Measurements from ENCODE around the gene SPACDR.

SPACDR gene

GRCh38 chr7:100407285-100408180, 56.5 kb downstream of the SPACDR start:
- peak; percentile 74 for DNase-seq

- DNase-seq = no peak
These were observed 57.3 kb downstream of the SPACDR start for GRCh38 chr7:100406767-100407166.

All from activated CD4-positive, alpha-beta T cell treated with anti-CD3 and anti-CD28 coated beads, Interleukin-2, Interleukin-6, amounts not matched to agents 100 ng/mL and 50 ng/mL, durations not matched to agents 16 hours and 8 hours (primary cell).